RKO (cell line): Measurements from ENCODE around the gene GPR179.

Source experiments
- DNase-seq: peaks from one replicate; pipeline ENCODE4 v3.0.0-alpha.2; 2016; ENCODE audit warnings: low spot score

GPR179 gene, protein sequence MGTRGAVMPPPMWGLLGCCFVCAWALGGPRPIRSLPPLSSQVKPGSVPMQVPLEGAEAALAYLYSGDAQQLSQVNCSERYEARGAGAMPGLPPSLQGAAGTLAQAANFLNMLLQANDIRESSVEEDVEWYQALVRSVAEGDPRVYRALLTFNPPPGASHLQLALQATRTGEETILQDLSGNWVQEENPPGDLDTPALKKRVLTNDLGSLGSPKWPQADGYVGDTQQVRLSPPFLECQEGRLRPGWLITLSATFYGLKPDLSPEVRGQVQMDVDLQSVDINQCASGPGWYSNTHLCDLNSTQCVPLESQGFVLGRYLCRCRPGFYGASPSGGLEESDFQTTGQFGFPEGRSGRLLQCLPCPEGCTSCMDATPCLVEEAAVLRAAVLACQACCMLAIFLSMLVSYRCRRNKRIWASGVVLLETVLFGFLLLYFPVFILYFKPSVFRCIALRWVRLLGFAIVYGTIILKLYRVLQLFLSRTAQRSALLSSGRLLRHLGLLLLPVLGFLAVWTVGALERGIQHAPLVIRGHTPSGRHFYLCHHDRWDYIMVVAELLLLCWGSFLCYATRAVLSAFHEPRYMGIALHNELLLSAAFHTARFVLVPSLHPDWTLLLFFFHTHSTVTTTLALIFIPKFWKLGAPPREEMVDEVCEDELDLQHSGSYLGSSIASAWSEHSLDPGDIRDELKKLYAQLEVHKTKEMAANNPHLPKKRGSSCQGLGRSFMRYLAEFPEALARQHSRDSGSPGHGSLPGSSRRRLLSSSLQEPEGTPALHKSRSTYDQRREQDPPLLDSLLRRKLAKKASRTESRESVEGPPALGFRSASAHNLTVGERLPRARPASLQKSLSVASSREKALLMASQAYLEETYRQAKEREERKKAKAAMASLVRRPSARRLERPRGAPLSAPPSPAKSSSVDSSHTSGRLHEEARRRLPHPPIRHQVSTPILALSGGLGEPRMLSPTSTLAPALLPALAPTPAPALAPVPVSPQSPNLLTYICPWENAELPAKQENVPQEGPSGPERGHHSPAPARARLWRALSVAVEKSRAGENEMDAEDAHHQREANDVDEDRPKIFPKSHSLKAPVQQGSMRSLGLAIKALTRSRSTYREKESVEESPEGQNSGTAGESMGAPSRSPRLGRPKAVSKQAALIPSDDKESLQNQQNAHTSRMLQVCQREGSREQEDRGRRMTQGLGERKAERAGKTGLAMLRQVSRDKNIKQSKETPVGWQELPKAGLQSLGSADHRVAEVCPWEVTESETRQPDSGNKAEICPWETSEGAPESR (N-terminal part only)

DNA sequence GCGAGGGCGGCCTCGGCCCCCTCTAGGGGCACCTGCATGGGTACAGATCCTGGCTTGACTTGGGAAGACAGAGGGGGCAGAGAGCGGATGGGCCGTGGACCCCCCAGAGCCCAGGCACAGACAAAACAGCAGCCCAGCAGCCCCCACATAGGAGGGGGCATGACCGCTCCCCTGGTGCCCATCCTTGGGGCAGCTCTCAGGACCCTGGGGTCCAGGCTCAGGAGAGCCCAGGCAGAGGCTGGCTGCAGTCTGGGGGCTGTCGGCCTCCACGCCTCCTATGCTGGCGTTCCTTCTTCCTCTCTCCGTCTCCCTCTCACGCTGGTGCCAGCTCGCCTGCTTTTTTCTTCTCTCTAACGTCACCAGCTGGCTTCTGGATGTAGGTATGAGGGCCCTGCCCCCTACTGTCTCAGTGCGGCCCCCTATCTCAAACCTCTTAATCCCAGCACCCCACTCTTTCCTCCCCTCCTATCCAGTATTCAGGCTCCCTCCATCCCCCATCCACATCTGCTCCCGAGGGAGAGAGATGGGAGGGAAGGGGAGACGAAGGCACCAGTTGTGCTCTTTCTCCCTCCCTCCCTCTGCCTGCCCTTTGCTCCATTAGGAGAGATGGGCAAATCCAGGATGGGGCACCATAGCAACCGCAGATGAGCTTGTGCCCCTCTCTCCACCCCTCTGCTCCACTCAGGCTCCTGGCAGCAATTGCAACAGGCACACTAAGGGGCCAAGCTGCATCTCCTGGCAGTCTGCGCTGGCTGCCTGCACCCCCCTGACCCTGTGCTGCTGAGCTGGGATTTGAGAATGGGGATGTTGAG, at the start of gene GPR179:
Gene GPR179, minus strand, starts transcription at position 349 of the 812 bp plus-strand sequence. Its CDS starts 167 bp downstream, at position 182.
- DNase-seq, result no peak

DNA sequence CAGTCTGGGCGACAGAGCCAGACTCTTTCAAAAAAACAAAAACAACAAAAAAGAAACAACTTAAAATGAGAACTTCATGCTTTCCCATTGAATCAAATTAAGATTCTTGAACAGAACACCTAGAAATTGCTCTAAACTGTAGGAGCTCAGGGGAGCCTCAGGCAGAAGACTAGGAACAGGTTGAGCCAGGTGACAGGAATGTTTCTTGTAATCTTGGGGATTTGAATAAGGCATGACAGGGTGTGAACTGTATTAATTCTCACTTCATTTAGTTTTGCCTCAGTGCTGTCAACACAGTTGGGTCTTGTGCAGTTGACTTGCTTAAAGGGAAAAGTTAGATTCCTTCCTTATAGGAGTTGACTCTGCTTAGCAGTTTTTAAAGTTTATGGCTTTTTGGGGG, 35.7 kb upstream of the GPR179 start:
- no peak for DNase-seq

DNA sequence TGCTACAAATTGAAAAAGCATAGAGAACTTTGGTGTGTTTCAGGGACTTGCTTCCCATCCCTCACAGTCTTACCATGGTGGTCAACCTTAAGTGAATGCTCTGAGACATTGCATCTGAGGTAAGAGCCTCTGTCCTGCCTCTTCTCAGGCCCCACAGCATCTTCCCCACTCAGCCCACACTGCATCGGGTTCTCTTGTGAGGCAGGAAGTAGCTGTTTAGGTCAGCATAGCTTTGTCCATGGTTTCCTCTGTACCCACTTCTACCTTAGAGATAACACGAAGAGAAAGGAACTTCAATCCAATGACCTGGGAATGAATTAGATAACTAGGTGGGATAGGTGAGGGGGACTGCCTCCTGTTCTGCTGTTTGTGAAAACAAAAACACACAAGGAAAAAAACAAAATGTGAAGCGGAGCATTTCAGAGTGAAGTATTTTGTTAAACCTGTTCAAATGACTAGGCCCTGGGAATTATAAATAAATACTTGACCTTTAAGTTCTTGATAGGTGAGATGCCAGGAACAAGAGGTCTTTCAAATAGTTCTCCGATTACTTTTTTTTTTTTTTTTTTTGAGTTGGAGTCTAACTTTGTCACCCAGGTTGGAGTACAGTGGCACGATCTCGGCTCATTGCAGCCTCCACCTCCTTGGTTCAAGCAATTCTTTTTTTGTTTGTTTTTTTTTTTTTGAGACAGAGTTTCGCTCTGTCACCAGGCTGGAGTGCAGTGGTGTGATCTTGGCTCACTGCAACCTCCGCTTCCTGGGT, 25.5 kb upstream of the GPR179 start:
- DNase-seq, result no peak

- no peak for DNase-seq
These were observed 21.0 kb upstream of the GPR179 start for GRCh38 chr17:38364741-38365140.

DNA sequence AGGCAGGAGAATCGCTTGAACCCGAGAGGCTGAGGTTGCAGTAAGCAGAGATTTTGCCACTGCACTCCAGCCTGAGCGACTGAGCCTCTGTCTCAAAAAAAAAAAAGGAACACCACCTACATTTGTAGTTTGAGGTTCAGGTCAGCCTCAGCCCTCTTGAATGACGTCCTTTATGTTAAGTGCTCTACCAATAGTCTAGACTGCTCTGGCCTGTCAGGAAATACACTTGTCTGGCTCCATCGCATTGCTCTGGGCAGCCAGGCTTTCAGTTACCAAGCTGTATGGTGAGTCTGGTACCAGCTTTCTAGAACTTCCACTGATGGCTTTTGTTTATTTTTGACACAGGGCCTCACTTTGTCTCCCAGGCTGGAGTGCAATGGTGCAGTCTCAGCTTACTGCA, 19.3 kb upstream of the GPR179 start:
- no peak for DNase-seq

- DNase-seq, result no peak
These were observed 18.1 kb upstream of the GPR179 start for GRCh38 chr17:38361694-38362465.

GRCh38 chr17:38358586-38359513, 15.1 kb upstream of the GPR179 start:
- no peak for DNase-seq

GRCh38 chr17:38357486-38358123, 13.8 kb upstream of the GPR179 start:
- no peak for DNase-seq

GRCh38 chr17:38355251-38355650, 11.5 kb upstream of the GPR179 start:
- DNase-seq, result no peak

DNA sequence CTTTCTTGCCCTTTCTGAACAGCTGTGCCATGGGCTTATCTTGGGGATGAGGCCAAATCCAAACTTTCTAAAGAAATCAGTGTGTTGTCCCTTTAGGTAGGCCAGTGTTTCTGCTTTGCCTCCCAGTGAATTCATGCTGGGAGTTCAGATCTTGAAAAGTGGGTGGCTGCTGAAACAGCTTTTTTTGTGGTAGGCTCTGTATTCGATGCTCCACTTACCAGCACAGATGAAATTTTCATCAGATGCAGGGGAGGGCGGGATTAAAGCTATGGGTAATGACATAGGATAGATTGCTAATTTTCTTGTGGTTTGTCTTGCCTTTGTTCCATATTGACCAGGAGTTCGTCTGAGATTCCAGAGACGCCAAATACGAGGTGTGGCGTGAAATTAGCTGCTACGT, 10.7 kb upstream of the GPR179 start:
- DNase-seq, result no peak

GRCh38 chr17:38353668-38354067, 9.9 kb upstream of the GPR179 start:
- no peak for DNase-seq

DNA sequence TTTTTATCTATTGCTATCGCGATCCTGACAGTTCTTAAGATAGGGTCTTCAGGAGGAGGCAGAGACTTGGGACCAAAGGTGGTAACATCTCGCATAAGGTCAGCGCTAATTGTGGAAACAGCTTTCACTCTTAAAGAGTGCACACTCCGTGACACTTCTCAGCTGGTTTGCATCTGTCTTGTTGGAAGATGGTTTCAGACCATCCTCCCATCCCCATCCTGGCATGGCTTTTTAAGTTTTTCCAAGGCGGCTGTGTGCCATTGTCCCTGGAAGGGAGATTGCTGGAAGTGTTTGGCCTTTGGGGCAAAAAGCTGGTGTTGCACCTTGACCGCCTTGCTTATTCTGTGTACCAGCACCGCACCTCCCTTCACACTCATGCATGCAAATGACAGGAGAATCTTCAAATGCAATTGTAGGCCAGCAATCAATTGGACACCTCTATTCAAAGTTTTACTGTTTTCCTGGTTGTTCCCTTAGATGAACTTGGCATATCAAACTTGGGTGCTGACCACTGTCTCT, 9.4 kb upstream of the GPR179 start:
- DNase-seq, result no peak

- DNase-seq, result peak; percentile 45
These were observed 8.7 kb upstream of the GPR179 start for GRCh38 chr17:38352245-38353085.

GRCh38 chr17:38351412-38352222, 7.9 kb upstream of the GPR179 start, which contains the start of gene SOCS7:
TSS of gene SOCS7 (plus strand) at chr17:38351844. CDS start at chr17:38352053, 209 bp downstream.
- peak; percentile 94 for DNase-seq

DNA sequence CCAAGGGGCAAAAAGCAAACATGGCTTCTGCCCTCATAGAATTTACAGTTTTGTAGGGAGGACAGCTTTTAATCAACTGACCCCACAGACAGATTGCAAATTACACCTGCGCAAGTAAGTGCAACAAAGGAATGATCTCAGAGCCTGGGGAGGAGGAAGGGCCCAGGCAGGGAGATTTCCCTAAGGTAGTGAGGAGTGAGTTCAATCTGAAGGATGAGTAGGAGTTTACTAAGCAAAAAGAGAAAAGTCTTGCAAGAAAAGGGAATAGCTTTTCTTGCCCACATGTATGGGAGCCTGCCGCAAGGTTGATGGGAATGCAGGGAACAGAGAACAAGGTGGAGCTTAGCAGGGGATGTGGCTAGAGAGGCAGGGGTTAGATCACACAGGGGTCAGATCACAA, 6.3 kb upstream of the GPR179 start:
- no peak for DNase-seq
